Measurements from ENCODE around the gene HJURP.

- no peak for TF ChIP-seq CTCF (conservative IDR thresholded peaks at IDR 0.05)
- TF ChIP-seq EZH2 (IDR thresholded peaks at IDR 0.05; ENCODE audit: low read depth), result no peak
These were observed 2.3 kb downstream of the HJURP start for GRCh38 chr2:233852056-233852455.

Measured in PC-9 (cell line).